Endodermal cell (in vitro differentiated cells): ENCODE measurements around the gene COL5A1. TPM values are rescaled to one million over a fixed set of nuclear protein-coding genes. Genes with fewer than 3 reads are reported as not detected.

Source experiments
- DNase-seq: peaks from one replicate; pipeline ENCODE4 v3.0.0-alpha.2; 2017
- H3K27ac ChIP-seq: 2 replicates; pipeline ENCODE4 v1.5.1; 2013; ENCODE audit warnings: mild to moderate bottlenecking, low read depth, low read length, moderate library complexity
- H3K27me3 ChIP-seq: 2 replicates; pipeline ENCODE4 v1.6.1; 2013; ENCODE audit warnings: mild to moderate bottlenecking, low read length, moderate library complexity; ENCODE audit not compliant: insufficient read depth, control insufficient read depth, poor library complexity, severe bottlenecking
- H3K36me3 ChIP-seq: 2 replicates; pipeline ENCODE4 v1.7.0; 2013; ENCODE audit warnings: mild to moderate bottlenecking, low read length, moderate library complexity; ENCODE audit not compliant: control insufficient read depth, insufficient read depth
- H3K4me1 ChIP-seq: one replicate; pipeline ENCODE4 v1.7.0; 2013; ENCODE audit warnings: low read length; ENCODE audit not compliant: control insufficient read depth, insufficient read depth
- H3K4me3 ChIP-seq: 2 replicates; pipeline ENCODE4 v1.5.1; 2013; ENCODE audit warnings: mild to moderate bottlenecking, low read length, moderate library complexity
- H3K9ac ChIP-seq: 2 replicates; pipeline ENCODE4 v1.6.1; 2013; ENCODE audit warnings: mild to moderate bottlenecking, low read length, moderate library complexity; ENCODE audit not compliant: poor library complexity, severe bottlenecking; ENCODE audit errors: extremely low read depth
- H3K9me3 ChIP-seq: 2 replicates; pipeline ENCODE4 v1.6.1; 2013; ENCODE audit warnings: mild to moderate bottlenecking, low read length, moderate library complexity; ENCODE audit not compliant: control insufficient read depth
- H3K27ac Mint-ChIP-seq: 2 replicates; pipeline ENCODE4 v1.8.0; 2020; ENCODE audit warnings: mixed read lengths
- H3K27me3 Mint-ChIP-seq: 2 replicates; pipeline ENCODE4 v1.8.0; 2021; ENCODE audit warnings: mild to moderate bottlenecking, mixed read lengths; ENCODE audit not compliant: insufficient read depth
- H3K36me3 Mint-ChIP-seq: 2 replicates; pipeline ENCODE4 v1.8.0; 2020; ENCODE audit warnings: low read depth, mixed read lengths
- H3K4me1 Mint-ChIP-seq: 2 replicates; pipeline ENCODE4 v1.8.0; 2020; ENCODE audit warnings: mixed read lengths
- H3K4me3 Mint-ChIP-seq: 2 replicates; pipeline ENCODE4 v1.8.0; 2020; ENCODE audit warnings: mild to moderate bottlenecking, moderate library complexity, mixed read lengths
- H3K9me3 Mint-ChIP-seq: 2 replicates; pipeline ENCODE4 v1.8.0; 2020; ENCODE audit warnings: mild to moderate bottlenecking, mixed read lengths
- WGBS, 2 experiments: methylation state at CpG; one replicate each; pipeline versions ENCODE4 v1.1.5 to v1.1.7; 2013; ENCODE audit warnings: missing lambda C conversion rate in 2 of 2, mixed read lengths in 1 of 2; ENCODE audit not compliant: insufficient coverage in 1 of 2, insufficient read length in 1 of 2; 5-methylcytosine and 5-hydroxymethylcytosine counted together
- total RNA-seq, 2 donors: library from RNA; stranded (reverse); fragmentation: NEBNext Ultra II Directional in 1 of 2; extraction: Animal tissue kit (Norgen Biotek cat#: 25700) in 1 of 2; gene quantifications; 2 replicates in 1 of 2; 3 replicates in 1 of 2; pipeline ENCODE4 v1.2.1, GENCODE V29; 2021
- TF ChIP-seq, protein P1 (sequence below): fragments of 200-600 bp; sonication (generic); conservative IDR thresholded peaks from 2 replicates; pipeline ENCODE4 v1.5.0; 2021; ENCODE audit warnings: antibody characterized with exemption, mild to moderate bottlenecking

The COL5A1 gene
- total RNA-seq, 2 donors from 2014 or later = 65.3 to 76.6 TPM

DNA sequence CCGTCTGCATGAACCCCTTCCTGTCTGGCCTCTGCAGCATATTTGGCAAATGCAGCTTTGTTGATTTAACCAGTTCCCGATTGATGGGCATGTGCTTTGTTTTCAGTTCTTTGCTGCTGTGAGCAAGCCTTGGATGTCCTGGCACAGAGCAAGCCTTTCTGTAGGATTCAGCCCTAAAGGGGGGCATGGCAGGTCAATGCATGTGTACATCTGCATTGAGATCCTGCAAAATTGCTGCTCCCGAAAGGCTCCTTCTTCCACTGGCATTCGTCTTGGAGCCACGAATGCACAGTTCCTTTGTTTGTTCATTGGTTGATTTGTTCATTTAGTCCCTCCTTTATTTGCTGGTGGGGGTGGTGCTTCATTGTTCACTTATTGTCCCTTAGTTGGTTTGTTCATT is 34.8 kb downstream of the COL5A1 start:
- Mint-ChIP-seq H3K27ac (no peak overlapping the region), H3K4me1 (peaks cover 3% of the 10 kb centered on the region), H3K27me3 (no peaks in the 10 kb centered on the region), H3K9me3 (peaks cover 7% of the 10 kb centered on the region), H3K4me3 (no peak overlapping the region), H3K36me3 (peaks cover 8% of the 10 kb centered on the region)
- DNase-seq = no peak
- Histone ChIP-seq H3K36me3 (no peaks in the 10 kb centered on the region), H3K4me3 (no peak overlapping the region), H3K9me3 (no peaks in the 10 kb centered on the region), H3K9ac (no peak overlapping the region), H3K27ac (no peak overlapping the region), H3K27me3 (no peaks in the 10 kb centered on the region), H3K4me1 (no peaks in the 10 kb centered on the region)
- TF ChIP-seq, protein P1, sequence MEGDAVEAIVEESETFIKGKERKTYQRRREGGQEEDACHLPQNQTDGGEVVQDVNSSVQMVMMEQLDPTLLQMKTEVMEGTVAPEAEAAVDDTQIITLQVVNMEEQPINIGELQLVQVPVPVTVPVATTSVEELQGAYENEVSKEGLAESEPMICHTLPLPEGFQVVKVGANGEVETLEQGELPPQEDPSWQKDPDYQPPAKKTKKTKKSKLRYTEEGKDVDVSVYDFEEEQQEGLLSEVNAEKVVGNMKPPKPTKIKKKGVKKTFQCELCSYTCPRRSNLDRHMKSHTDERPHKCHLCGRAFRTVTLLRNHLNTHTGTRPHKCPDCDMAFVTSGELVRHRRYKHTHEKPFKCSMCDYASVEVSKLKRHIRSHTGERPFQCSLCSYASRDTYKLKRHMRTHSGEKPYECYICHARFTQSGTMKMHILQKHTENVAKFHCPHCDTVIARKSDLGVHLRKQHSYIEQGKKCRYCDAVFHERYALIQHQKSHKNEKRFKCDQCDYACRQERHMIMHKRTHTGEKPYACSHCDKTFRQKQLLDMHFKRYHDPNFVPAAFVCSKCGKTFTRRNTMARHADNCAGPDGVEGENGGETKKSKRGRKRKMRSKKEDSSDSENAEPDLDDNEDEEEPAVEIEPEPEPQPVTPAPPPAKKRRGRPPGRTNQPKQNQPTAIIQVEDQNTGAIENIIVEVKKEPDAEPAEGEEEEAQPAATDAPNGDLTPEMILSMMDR = no peak
- WGBS, 2 experiments = 67 to 85% methylated on average over 5 of the region's 5 CpGs

DNA sequence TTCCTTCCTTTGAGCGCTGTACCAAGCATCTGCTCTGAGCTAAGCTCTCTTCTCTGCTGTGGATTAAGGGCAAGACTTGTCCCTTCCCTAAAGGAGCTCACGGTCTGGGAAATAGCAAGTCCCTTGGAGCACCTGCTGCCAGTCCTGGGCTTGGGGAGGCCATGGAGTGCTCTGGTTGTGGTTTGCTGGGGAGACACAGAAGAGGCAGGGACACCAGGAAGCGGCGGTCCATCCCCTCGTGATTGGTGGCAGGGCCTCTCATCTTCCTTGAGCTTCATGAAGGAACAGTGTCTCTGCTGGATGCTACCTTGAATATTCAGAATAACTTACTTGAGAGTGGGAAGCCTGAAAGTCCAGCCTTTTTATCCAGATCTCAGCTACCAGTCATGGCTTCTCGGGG is 35.3 kb downstream of the COL5A1 start:
- Mint-ChIP-seq H3K9me3 (peaks cover 7% of the 10 kb centered on the region), H3K27ac (no peak overlapping the region), H3K4me1 (peaks cover 3% of the 10 kb centered on the region), H3K36me3 (peaks cover 8% of the 10 kb centered on the region), H3K4me3 (no peak overlapping the region), H3K27me3 (no peaks in the 10 kb centered on the region)
- 88 to 97% methylated on average over 3 to 6 of the region's 6 CpGs for whole genome bisulfite sequencing, 2 experiments
- Histone ChIP-seq H3K9me3 (no peaks in the 10 kb centered on the region), H3K27me3 (no peaks in the 10 kb centered on the region), H3K9ac (no peak overlapping the region), H3K27ac (no peak overlapping the region), H3K4me3 (no peak overlapping the region), H3K4me1 (no peaks in the 10 kb centered on the region), H3K36me3 (no peaks in the 10 kb centered on the region)
- TF ChIP-seq, protein P1 = no peak
- DNase-seq = no peak

DNA sequence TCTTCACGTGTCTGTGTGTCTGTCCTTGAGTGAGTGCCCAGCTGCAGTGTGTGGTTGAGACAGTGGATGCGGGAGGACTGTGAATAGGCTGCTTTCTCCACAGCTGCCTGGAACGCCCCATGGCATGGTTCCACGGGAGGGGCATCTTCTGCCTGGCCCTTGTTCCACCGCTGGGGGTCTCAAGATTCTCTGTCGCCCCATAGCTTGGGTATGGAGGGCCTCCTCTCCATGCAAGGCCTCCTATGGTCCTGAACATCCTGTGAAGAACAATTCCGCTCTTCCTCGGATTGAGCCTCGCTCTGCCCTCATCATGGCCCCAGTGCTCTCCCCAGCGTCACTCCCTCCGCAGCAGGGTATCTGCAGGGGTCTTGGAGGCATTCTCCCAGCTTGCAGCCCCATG is 36.1 kb downstream of the COL5A1 start:
- Mint-ChIP-seq H3K27me3 (no peaks in the 10 kb centered on the region), H3K27ac (no peak overlapping the region), H3K36me3 (peaks cover 8% of the 10 kb centered on the region), H3K4me3 (no peak overlapping the region), H3K9me3 (peaks cover 7% of the 10 kb centered on the region), H3K4me1 (peaks cover 3% of the 10 kb centered on the region)
- WGBS, 2 experiments = 94 to 95% methylated on average over 10 to 11 of the region's 11 CpGs
- Histone ChIP-seq H3K27ac (no peak overlapping the region), H3K9ac (no peak overlapping the region), H3K9me3 (no peaks in the 10 kb centered on the region), H3K27me3 (no peaks in the 10 kb centered on the region), H3K4me1 (no peaks in the 10 kb centered on the region), H3K36me3 (no peaks in the 10 kb centered on the region), H3K4me3 (no peak overlapping the region)
- TF ChIP-seq, protein P1 = no peak
- DNase-seq = no peak
